Spleen (tissue), 11 donors: ENCODE measurements around the gene PRKAG3. TPM values are rescaled to one million over a fixed set of nuclear protein-coding genes. Genes with fewer than 3 reads are reported as not detected.

Experiments
- DNase-seq: peaks from one replicate; pipeline ENCODE4 v3.0.0-alpha.2; 2020
- H3K27ac ChIP-seq, 8 donors: fragments of 200-600 bp; sonication (generic) in 7 of 8; 1 replicate in 4 of 8; 2 replicates in 4 of 8; pipeline versions ENCODE4 v1.5.0 to v1.8.0; 2016 to 2021; ENCODE audit warnings: inconsistent platforms in 4 of 8, mild to moderate bottlenecking in 4 of 8, moderate library complexity in 1 of 8
- H3K27me3 ChIP-seq, 7 donors: fragments of 200-600 bp; sonication (generic) in 6 of 7; replicated peaks in 1 of 7; 1 replicate in 4 of 7; 2 replicates in 3 of 7; pipeline versions ENCODE4 v1.5.0 to v1.8.0; 2016 to 2021; ENCODE audit warnings: inconsistent platforms in 3 of 7, mild to moderate bottlenecking in 1 of 7
- H3K36me3 ChIP-seq, 6 donors: fragments of 200-600 bp; sonication (generic) in 5 of 6; 1 replicate in 4 of 6; 2 replicates in 2 of 6; pipeline versions ENCODE4 v1.5.0 to v1.8.0; 2016 to 2021; ENCODE audit warnings: inconsistent platforms in 2 of 6
- H3K4me1 ChIP-seq, 6 donors: fragments of 200-600 bp; sonication (generic) in 5 of 6; 1 replicate in 3 of 6; 2 replicates in 3 of 6; pipeline versions ENCODE4 v1.5.0 to v1.8.0; 2016 to 2021; ENCODE audit warnings: inconsistent platforms in 3 of 6
- H3K4me3 ChIP-seq, 8 donors: fragments of 200-600 bp; sonication (generic) in 7 of 8; 1 replicate in 4 of 8; 2 replicates in 4 of 8; pipeline versions ENCODE4 v1.5.0 to v1.8.0; 2016 to 2021; ENCODE audit warnings: inconsistent platforms in 4 of 8, mild to moderate bottlenecking in 4 of 8, moderate library complexity in 2 of 8
- H3K9me3 ChIP-seq, 8 donors: fragments of 200-600 bp; sonication (generic) in 7 of 8; 1 replicate in 4 of 8; 2 replicates in 4 of 8; pipeline versions ENCODE4 v1.5.0 to v1.8.0; 2016 to 2021; ENCODE audit warnings: inconsistent platforms in 4 of 8
- POLR2A ChIP-seq, 3 donors: fragments of 450-650 bp; IDR thresholded peaks; one replicate each; pipeline ENCODE4 v1.5.1; 2017; ENCODE audit warnings: antibody characterized with exemption in 3 of 3, mild to moderate bottlenecking in 1 of 3
- POLR2AphosphoS5 ChIP-seq, 3 donors: sonication (generic); formaldehyde crosslinking; IDR thresholded peaks; one replicate each; pipeline ENCODE4 v1.5.1; 2017; ENCODE audit warnings: antibody characterized with exemption in 3 of 3
- WGBS, 5 donors: extraction: QIAGEN DNeasy Blood & Tissue Kit in 3 of 5; methylation state at CpG; one replicate each; pipeline versions ENCODE4 v1.1.5 to v1.1.7; 2013 to 2018; 5-methylcytosine and 5-hydroxymethylcytosine counted together
- intact Hi-C: fragments of 100-400 bp; cut with DNase I; formaldehyde crosslinking; loops from one replicate; pipeline ENCODE4 v1.15.0; 2023; ENCODE audit warnings: low total_unique reads
- polyA plus RNA-seq, 3 donors: library from polyadenylated mRNA; stranded (reverse); fragments of 200-250 nt; gene quantifications; one replicate each; pipeline ENCODE4 v1.2.1, GENCODE V29; 2013
- total RNA-seq, 7 donors: library from RNA; depleted of rRNA in 3 of 7; stranded (reverse); fragments of >200 nt in 3 of 7; fragmentation: NEBNext Ultra II Directional in 4 of 7; extraction: Animal tissue kit (Norgen Biotek cat#: 25700) in 4 of 7; gene quantifications; one replicate each; pipeline versions ENCODE4 v1.1.0 to v1.2.1, GENCODE V29; 2016 to 2021
- TF ChIP-seq, protein P1 (sequence below), 11 experiments: fragments of 200-600 bp in 7 of 11; fragments of 450-650 bp in 4 of 11; sonication (generic) in 4 of 11; IDR thresholded peaks in 8 of 11; conservative IDR thresholded peaks in 3 of 11; 1 replicate in 7 of 11; 2 replicates in 4 of 11; pipeline versions ENCODE4 v1.4.0 to v1.8.0; 2016 to 2021; ENCODE audit warnings: antibody characterized with exemption in 11 of 11, inconsistent platforms in 4 of 11, mild to moderate bottlenecking in 1 of 11
- donor health status: healthy with polysubstance abuse.
- donor health status: DM: no; HTN: no; CAD: no; lungs with moderate emphysema.
- donor health status: DM: no; HTN: no; CAD: no.
- donor health status: Bipolar disorder and iron deficiency.
- donor health status: healthy.
- donor health status: DM: no; HTN: no; CAD: no.
- donor health status: DM: yes; HTN: yes; CAD: no.

The PRKAG3 gene
- total and polyA plus RNA-seq, 10 donors = not detected

DNA sequence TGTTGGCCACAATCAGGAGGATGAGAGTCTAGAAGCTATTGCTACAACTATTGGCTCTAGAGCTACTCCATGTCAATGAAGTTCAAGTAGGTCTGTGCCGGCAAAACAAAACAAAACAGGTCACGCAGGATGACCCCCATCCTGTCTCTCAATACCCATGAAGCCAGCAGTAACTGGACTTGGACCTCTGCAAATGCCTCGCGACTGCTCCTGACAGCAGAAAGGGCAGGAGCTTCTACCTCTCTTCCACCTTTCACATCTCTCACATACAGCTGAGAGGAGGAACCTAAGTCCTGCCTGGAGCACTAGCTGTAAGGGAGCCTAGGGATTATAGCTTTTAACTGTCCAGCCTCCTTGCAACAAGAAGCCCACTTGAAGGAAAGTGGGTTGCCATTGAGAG, 16.0 kb downstream of the PRKAG3 start:
- Histone ChIP-seq H3K4me1 (no peaks in the 10 kb centered on the region), H3K36me3 (peaks cover 0 to 72% (median 4%) of the 10 kb centered on the region in 6 donors), H3K4me3 (no peak overlapping the region), H3K27me3 (peaks cover 0 to 7% (median 0%) of the 10 kb centered on the region in 7 donors), H3K27ac (no peak overlapping the region), H3K9me3 (no peaks in the 10 kb centered on the region)
- intact Hi-C loops = no loop called here
- TF ChIP-seq, protein P1, sequence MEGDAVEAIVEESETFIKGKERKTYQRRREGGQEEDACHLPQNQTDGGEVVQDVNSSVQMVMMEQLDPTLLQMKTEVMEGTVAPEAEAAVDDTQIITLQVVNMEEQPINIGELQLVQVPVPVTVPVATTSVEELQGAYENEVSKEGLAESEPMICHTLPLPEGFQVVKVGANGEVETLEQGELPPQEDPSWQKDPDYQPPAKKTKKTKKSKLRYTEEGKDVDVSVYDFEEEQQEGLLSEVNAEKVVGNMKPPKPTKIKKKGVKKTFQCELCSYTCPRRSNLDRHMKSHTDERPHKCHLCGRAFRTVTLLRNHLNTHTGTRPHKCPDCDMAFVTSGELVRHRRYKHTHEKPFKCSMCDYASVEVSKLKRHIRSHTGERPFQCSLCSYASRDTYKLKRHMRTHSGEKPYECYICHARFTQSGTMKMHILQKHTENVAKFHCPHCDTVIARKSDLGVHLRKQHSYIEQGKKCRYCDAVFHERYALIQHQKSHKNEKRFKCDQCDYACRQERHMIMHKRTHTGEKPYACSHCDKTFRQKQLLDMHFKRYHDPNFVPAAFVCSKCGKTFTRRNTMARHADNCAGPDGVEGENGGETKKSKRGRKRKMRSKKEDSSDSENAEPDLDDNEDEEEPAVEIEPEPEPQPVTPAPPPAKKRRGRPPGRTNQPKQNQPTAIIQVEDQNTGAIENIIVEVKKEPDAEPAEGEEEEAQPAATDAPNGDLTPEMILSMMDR (IDR thresholded peaks at IDR 0.05 in 8 of 11, conservative IDR thresholded peaks at IDR 0.05 in 3 of 11) = no peak
- no peak for DNase-seq
- WGBS, 5 donors = 85 to 96% (median 92%) methylated on average over 4 of the region's 4 CpGs

DNA sequence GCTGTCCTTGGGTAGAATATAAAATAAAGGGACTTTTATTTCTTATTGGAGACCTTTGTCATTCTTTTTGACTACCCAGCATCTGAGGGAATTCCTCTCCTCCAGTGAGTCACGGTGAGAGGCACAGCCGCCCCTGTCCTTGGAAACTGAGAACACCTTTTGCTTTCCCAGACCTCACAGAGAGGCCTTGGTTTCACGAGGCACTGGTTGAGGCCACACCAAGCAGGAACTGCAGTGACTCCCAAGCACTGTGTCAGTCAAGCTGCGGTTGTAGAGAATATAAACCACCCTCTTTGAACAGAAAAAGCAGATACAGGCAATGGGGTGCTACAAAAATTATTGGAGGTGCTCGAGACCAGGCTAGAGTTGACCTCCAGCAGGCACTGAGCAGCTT, 16.4 kb downstream of the PRKAG3 start:
- intact Hi-C loops = no loop called here
- H3K4me3 ChIP-seq = no peak overlapping the region
- no peaks in the 10 kb centered on the region for H3K9me3 ChIP-seq
- no peak for DNase-seq
- no peaks in the 10 kb centered on the region for H3K4me1 ChIP-seq
- 71 to 85% (median 82%) methylated on average over 5 of the region's 5 CpGs for WGBS, 5 donors
- H3K27ac ChIP-seq = no peak overlapping the region
- no peak for TF ChIP-seq POLR2AphosphoS5 (IDR thresholded peaks at IDR 0.05)
- no peak for TF ChIP-seq POLR2A (IDR thresholded peaks at IDR 0.05)
- TF ChIP-seq, protein P1 (IDR thresholded peaks at IDR 0.05 in 8 of 11, conservative IDR thresholded peaks at IDR 0.05 in 3 of 11) = no peak
- H3K36me3 ChIP-seq = peaks cover 0 to 72% (median 4%) of the 10 kb centered on the region in 6 donors
- peaks cover 0 to 7% (median 0%) of the 10 kb centered on the region in 7 donors for H3K27me3 ChIP-seq

DNA sequence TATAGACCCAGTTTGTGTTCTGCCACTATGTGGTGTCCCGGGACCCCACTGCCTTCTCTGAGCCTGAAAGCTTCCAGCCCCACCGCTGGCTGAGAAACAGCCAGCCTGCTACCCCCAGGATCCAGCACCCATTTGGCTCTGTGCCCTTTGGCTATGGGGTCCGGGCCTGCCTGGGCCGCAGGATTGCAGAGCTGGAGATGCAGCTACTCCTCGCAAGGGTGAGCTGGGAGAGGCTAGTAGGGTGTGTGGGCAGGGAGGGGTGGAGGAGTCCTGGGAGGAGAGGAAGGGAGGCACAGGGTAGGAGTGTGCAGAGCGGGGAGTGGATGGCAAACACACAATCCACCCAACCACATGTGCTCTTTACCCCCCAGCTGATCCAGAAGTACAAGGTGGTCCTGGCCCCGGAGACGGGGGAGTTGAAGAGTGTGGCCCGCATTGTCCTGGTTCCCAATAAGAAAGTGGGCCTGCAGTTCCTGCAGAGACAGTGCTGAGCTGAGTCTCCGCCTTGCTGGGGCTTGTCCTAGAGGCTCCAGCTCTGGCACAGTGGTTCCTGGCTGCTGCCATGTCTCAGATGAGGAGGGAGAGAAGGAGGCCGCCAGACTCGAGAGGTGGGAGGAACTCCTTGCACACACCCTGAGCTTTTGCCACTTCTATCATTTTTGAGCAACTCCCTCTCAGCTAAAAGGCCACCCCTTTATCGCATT, 16.9 kb downstream of the PRKAG3 start:
- DNase-seq = peak; percentile 73
- Histone ChIP-seq H3K4me3 (no peak overlapping the region), H3K36me3 (peaks cover 0 to 67% (median 4%) of the 10 kb centered on the region in 6 donors), H3K4me1 (no peaks in the 10 kb centered on the region), H3K27ac (no peak overlapping the region), H3K27me3 (peaks cover 0 to 11% (median 0%) of the 10 kb centered on the region in 7 donors), H3K9me3 (no peaks in the 10 kb centered on the region)
- no peak for TF ChIP-seq POLR2A (IDR thresholded peaks at IDR 0.05)
- no peak for TF ChIP-seq POLR2AphosphoS5 (IDR thresholded peaks at IDR 0.05)
- TF ChIP-seq, protein P1 (IDR thresholded peaks at IDR 0.05 in 8 of 11, conservative IDR thresholded peaks at IDR 0.05 in 3 of 11) = no peak
- 91 to 94% (median 93%) methylated on average over 13 of the region's 13 CpGs for WGBS, 5 donors
- intact Hi-C loops = no loop called here

DNA sequence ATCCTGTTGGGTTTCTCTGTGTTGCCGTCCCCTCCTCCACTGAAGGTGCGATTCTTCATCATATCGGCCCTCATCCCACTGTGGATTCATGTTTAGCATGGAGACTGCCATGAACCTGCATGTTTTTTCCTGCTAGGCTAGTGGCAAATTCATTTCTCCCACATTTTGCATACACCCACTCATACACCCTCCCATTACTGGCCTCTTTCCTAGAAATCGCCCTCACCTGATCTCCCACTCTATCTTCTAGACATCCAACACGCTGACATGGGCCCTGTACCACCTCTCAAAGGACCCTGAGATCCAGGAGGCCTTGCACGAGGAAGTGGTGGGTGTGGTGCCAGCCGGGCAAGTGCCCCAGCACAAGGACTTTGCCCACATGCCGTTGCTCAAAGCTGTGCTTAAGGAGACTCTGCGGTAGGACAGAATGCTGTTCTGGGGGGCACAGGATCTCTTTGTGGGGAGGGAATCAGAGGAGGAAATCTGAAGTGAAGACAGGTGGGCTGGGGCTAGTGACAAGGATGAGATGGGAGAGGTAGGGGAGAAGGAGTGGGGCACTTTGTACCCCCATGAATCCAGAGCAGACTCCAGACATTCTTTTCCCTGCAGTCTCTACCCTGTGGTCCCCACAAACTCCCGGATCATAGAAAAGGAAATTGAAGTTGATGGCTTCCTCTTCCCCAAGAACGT, 17.7 kb downstream of the PRKAG3 start:
- intact Hi-C loops = no loop called here
- no peak for DNase-seq
- 61 to 75% (median 67%) methylated on average over 11 of the region's 11 CpGs for WGBS, 5 donors

More for the DNA sequence above, 17.7 kb downstream of the PRKAG3 start:
- Histone ChIP-seq H3K4me3 (no peak overlapping the region), H3K36me3 (peaks cover 0 to 60% (median 4%) of the 10 kb centered on the region in 6 donors), H3K4me1 (no peaks in the 10 kb centered on the region), H3K27ac (no peak overlapping the region), H3K9me3 (no peaks in the 10 kb centered on the region), H3K27me3 (peaks cover 0 to 14% (median 0%) of the 10 kb centered on the region in 7 donors)
- no peak for TF ChIP-seq POLR2A (IDR thresholded peaks at IDR 0.05)
- no peak for TF ChIP-seq POLR2AphosphoS5 (IDR thresholded peaks at IDR 0.05)
- TF ChIP-seq, protein P1 (IDR thresholded peaks at IDR 0.05 in 8 of 11, conservative IDR thresholded peaks at IDR 0.05 in 3 of 11) = no peak
